Hematopoietic multipotent progenitor cell treated with erythropoietin and hydrocortisone succinate and interleukin-3 and kit ligand, for 6 days (in vitro differentiated cells): ENCODE data around the gene LMX1A.

Experiments
- DNase-seq: peaks from one replicate; pipeline ENCODE4 v3.0.0-alpha.2; 2015

LMX1A gene

GRCh38 chr1:165316153-165316772, 40.3 kb downstream of the LMX1A start:
- DNase-seq = no peak

- DNase-seq = no peak
Measured at GRCh38 chr1:165315481-165315880, 41.0 kb downstream of the LMX1A start.

GRCh38 chr1:165313903-165314302, 42.6 kb downstream of the LMX1A start:
- DNase-seq = no peak

GRCh38 chr1:165312591-165312990, 43.9 kb downstream of the LMX1A start:
- no peak for DNase-seq

GRCh38 chr1:165306543-165307434, 49.7 kb downstream of the LMX1A start:
- no peak for DNase-seq

- DNase-seq = no peak
Measured at GRCh38 chr1:165303386-165303785, 53.1 kb downstream of the LMX1A start.

- DNase-seq = no peak
Measured at GRCh38 chr1:165300400-165300903, 56.1 kb downstream of the LMX1A start.

- no peak for DNase-seq
Measured at GRCh38 chr1:165298203-165298820, 58.2 kb downstream of the LMX1A start.

GRCh38 chr1:165296205-165296604, 60.3 kb downstream of the LMX1A start:
- DNase-seq = no peak

- peak; percentile 21 for DNase-seq
Measured at GRCh38 chr1:165290148-165290547, 66.4 kb downstream of the LMX1A start.

- no peak for DNase-seq
Measured at GRCh38 chr1:165289556-165289955, 67.0 kb downstream of the LMX1A start.

- no peak for DNase-seq
Measured at GRCh38 chr1:165288350-165289120, 68.0 kb downstream of the LMX1A start.

- DNase-seq = no peak
Measured at GRCh38 chr1:165287781-165288180, 68.7 kb downstream of the LMX1A start.

- no peak for DNase-seq
Measured at GRCh38 chr1:165287329-165287728, 69.2 kb downstream of the LMX1A start.

GRCh38 chr1:165284454-165284853, 72.1 kb downstream of the LMX1A start:
- no peak for DNase-seq

- no peak for DNase-seq
Measured at GRCh38 chr1:165281207-165281901, 75.2 kb downstream of the LMX1A start.

- DNase-seq = no peak
Measured at GRCh38 chr1:165279882-165280281, 76.6 kb downstream of the LMX1A start.

GRCh38 chr1:165276314-165276713, 80.2 kb downstream of the LMX1A start:
- DNase-seq = no peak

- DNase-seq = no peak
Measured at GRCh38 chr1:165265196-165265838, 91.2 kb downstream of the LMX1A start.

- DNase-seq = no peak
Measured at GRCh38 chr1:165259706-165260428, 96.6 kb downstream of the LMX1A start.

- no peak for DNase-seq
Measured at GRCh38 chr1:165259236-165259635, 97.3 kb downstream of the LMX1A start.
